MCF 10A (cell line): ENCODE measurements around the gene S100A4. TPM values are rescaled to one million over a fixed set of nuclear protein-coding genes. Genes with fewer than 3 reads are reported as not detected.

ENCODE experiments used
- BruUV-seq: library from RNA; stranded (reverse); fragments of 400-500 nt; replicated peaks from 2 replicates; lab custom pipeline; 2021; lab: Mats Ljungman, UMichigan
- CTCF ChIA-PET: fragments of 300-600 bp; sonication (Branson Sonifier 250); formaldehyde crosslinking; extraction: SDS; loops from one replicate; lab custom pipeline; 2021; ENCODE audit warnings: antibody characterized with exemption, inconsistent platforms; lab: Yijun Ruan, JAX
- POLR2A ChIA-PET: fragments of 300-600, 350-650 bp; sonication (Branson Sonifier 250); formaldehyde crosslinking; extraction: SDS; loops from one replicate; lab custom pipeline; 2020; ENCODE audit warnings: antibody characterized with exemption, inconsistent platforms; lab: Yijun Ruan, JAX
- DNase-seq: peaks from one replicate; pipeline ENCODE4 v3.0.0-alpha.2; 2018; ENCODE audit not compliant: unreplicated experiment
- H3K27ac Mint-ChIP-seq: one replicate; pipeline ENCODE4 v1.8.0; 2022; ENCODE audit warnings: mild to moderate bottlenecking, low read depth, mixed read lengths; ENCODE audit not compliant: unreplicated experiment
- H3K27me3 Mint-ChIP-seq: one replicate; pipeline ENCODE4 v1.8.0; 2022; ENCODE audit warnings: mixed read lengths; ENCODE audit not compliant: insufficient read depth, unreplicated experiment
- H3K36me3 Mint-ChIP-seq: one replicate; pipeline ENCODE4 v1.8.0; 2022; ENCODE audit warnings: mild to moderate bottlenecking, moderate library complexity, mixed read lengths; ENCODE audit not compliant: insufficient read depth, unreplicated experiment
- H3K4me1 Mint-ChIP-seq: one replicate; pipeline ENCODE4 v1.8.0; 2022; ENCODE audit warnings: mixed read lengths; ENCODE audit not compliant: insufficient read depth, unreplicated experiment
- H3K4me3 Mint-ChIP-seq: one replicate; pipeline ENCODE4 v1.8.0; 2022; ENCODE audit warnings: mild to moderate bottlenecking, moderate library complexity, mixed read lengths; ENCODE audit not compliant: unreplicated experiment
- H3K9me3 Mint-ChIP-seq: one replicate; pipeline ENCODE4 v1.8.0; 2022; ENCODE audit warnings: mixed read lengths; ENCODE audit not compliant: unreplicated experiment
- intact Hi-C: fragments of 100-400 bp; cut with micrococcal nuclease; formaldehyde crosslinking; loops from 2 replicates; pipeline ENCODE4 v1.14.1; 2022
- total RNA-seq: library from RNA; stranded (reverse); gene quantifications from 2 replicates; pipeline ENCODE4 v1.2.3, GENCODE V29; 2022
- TF ChIP-seq, protein P1 (sequence below): fragments of 200-600 bp; IDR thresholded peaks from one replicate; pipeline ENCODE4 v1.8.0; 2022; ENCODE audit warnings: antibody characterized with exemption, mild to moderate bottlenecking; ENCODE audit not compliant: unreplicated experiment

S100A4 gene
- total RNA-seq, 1 experiment from 2014 or later: 60.7 TPM

DNA sequence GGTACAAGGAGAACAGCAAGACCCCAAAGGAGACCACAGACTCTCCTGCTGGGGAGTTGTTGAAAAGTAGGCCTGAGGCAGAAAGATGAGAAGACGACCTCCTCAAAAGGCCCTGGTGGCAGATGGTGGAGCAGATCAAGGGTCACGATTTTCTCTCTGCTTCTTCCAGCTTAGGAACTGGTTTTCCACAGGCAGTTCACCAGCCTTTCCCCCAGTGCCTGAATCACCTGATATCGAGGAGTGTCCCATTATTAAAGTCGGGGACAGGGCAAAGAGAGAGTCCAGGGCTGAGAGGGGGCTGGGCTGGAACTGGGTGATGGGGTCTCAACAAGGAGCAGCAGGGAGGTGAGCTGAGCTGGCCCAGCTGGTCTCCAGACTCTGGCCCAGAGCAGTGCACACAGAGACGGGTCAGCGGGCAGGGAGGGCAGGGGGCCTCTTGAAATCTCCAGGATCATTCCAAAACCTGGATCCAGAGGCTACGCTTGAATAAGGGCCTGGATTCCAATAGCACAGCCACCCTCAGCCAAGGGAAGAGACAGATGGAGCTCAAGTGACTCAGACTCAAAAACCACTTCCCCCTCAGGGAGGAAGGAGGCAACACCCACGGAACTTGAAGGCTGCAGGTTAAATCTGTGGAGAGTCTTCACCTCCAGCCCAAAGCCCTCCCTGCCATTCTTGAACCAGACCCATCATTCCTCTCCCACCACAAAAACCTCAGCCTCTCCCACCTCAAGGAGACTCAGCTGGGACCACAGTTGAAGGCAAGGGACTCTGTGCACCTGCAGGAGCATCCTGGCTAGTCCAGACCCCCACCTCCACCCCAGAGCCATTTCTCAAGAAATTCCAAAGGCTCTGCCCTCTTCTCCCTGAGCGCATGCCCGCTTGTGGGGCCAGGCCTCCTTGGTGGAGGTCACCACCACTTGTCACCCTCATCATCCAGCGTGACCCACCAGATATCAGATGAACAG, 4.9 kb downstream of the S100A4 start, which contains the start of gene S100A5:
S100A5 (minus strand) TSS at position 541 of the 968 bp plus-strand sequence. CDS start 743 bp downstream, outside the sequence.
- peak; percentile 70 for DNase-seq
- BruUV-seq: no TSS peak
- TF ChIP-seq, protein P1, sequence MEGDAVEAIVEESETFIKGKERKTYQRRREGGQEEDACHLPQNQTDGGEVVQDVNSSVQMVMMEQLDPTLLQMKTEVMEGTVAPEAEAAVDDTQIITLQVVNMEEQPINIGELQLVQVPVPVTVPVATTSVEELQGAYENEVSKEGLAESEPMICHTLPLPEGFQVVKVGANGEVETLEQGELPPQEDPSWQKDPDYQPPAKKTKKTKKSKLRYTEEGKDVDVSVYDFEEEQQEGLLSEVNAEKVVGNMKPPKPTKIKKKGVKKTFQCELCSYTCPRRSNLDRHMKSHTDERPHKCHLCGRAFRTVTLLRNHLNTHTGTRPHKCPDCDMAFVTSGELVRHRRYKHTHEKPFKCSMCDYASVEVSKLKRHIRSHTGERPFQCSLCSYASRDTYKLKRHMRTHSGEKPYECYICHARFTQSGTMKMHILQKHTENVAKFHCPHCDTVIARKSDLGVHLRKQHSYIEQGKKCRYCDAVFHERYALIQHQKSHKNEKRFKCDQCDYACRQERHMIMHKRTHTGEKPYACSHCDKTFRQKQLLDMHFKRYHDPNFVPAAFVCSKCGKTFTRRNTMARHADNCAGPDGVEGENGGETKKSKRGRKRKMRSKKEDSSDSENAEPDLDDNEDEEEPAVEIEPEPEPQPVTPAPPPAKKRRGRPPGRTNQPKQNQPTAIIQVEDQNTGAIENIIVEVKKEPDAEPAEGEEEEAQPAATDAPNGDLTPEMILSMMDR: no peak
- ChIA-PET CTCF (interaction anchor here (0.5 to 11.3 kb wide), 12 partner anchors 8 to 116 kb away, joined by 3 to 224 read pairs (median 3); no protein-coding TSS in a partner anchor), POLR2A (interaction anchor here (0.7 to 36.1 kb wide), 9 partner anchors 14 to 450 kb away, joined by 3 to 2106 read pairs (median 4); partner anchors contain the start of genes ILF2, RPS27, S100A13 and S100A2)
- Mint-ChIP-seq H3K4me3 (peak within 1 kb of the TSS; percentile 18), H3K36me3 (peaks cover 9% of the 10 kb centered on the region), H3K4me1 (peaks cover 86% of the 10 kb centered on the region), H3K27me3 (no peaks in the 10 kb centered on the region), H3K27ac (peak within 1 kb of the TSS; percentile 93), H3K9me3 (no peaks in the 10 kb centered on the region)
- intact Hi-C loops: no loop called here

DNA sequence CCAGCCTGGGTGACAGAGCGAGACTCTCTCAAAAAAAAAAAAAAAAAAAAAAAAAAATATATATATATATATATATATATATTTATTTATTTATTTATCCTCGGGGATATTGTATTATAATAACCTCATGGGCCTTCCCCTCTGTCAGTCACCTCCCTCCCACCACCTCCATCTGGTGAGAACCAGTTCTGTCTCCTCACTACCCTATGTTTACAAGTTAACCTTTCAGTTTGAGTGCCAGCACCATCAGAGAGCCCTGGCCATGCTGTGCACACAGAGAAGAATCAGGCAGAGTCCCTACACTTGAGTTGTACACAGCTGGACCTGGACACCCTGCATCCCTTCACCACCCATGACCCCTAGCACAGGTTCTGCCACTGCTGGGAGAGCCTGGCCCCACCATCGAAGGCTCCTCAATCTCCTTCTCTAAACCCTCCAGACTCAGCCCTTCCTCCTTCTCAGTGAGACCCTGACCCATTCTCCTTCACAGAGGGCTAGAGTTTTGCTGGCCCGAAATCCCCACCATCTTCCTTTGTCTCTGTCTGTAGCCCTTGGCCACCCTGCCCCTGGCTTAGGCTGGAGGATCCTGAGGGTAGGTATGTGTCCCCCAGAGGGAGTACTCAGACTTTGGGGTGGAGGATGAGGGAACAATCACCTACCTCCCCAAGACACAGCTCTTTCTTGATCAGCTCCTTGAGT, 6.1 kb downstream of the S100A4 start:
- intact Hi-C loops: no loop called here
- no TSS peak for BruUV-seq

DNA sequence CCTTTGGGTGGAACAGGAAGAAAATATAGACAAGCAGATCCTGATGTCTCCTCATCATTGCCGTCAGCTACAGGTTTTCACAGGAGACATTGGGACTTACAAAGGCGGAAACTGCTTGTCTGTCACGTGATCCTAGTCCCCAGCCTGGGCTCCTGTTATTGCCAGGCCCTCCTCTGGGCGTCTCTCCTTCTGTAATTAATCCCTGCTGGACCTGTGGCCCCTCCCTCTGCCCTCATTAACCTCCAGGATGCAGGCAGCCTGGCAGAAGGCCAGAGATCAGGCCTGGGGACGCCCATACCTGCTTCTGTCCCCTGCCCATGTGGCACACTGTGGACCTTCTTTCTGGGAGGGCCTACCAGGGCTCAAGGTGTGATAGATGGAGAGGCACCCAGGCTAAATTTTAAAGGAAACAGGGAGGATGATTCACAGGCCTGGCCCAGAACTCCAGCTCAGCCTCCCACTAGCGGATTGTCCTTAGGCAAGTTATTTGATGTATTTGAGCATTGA, 7.2 kb downstream of the S100A4 start:
- ChIA-PET POLR2A (interaction anchor here (0.6 to 36.1 kb wide), 8 partner anchors 16 to 902 kb away, joined by 3 to 2106 read pairs (median 79); partner anchors contain the start of genes PGLYRP4, S100A14, S100A16 and S100A2), CTCF (interaction anchor here (0.5 to 11.3 kb wide), 7 partner anchors 11 to 221 kb away, joined by 3 to 224 read pairs (median 4); partner anchors contain the start of gene S100A2)
- DNase-seq: peak; percentile 75
- Mint-ChIP-seq H3K9me3 (no peaks in the 10 kb centered on the region), H3K27ac (peak overlapping the region; percentile 94), H3K4me3 (no peak overlapping the region), H3K36me3 (peaks cover 31% of the 10 kb centered on the region), H3K4me1 (peaks cover 79% of the 10 kb centered on the region), H3K27me3 (no peaks in the 10 kb centered on the region)
- intact Hi-C loops: no loop called here
- BruUV-seq: no TSS peak
- TF ChIP-seq, protein P1: peak; percentile 14

More for the DNA sequence above, 6.1 kb downstream of the S100A4 start:
- ChIA-PET POLR2A (interaction anchor here (0.6 to 36.1 kb wide), 7 partner anchors 15 to 451 kb away, joined by 3 to 2106 read pairs (median 4); partner anchors contain the start of genes RPS27, S100A13, S100A2 and S100A3), CTCF (interaction anchor here (0.6 to 11.3 kb wide), 9 partner anchors 8 to 32 kb away, joined by 3 to 224 read pairs (median 4); partner anchors contain the start of gene S100A2)
- Mint-ChIP-seq H3K27me3 (no peaks in the 10 kb centered on the region), H3K4me3 (no peak overlapping the region), H3K27ac (peak overlapping the region; percentile 94), H3K36me3 (peaks cover 19% of the 10 kb centered on the region), H3K4me1 (peaks cover 79% of the 10 kb centered on the region), H3K9me3 (no peaks in the 10 kb centered on the region)
- no peak for DNase-seq
- TF ChIP-seq, protein P1: no peak
